H9 (cell line): ENCODE data around the gene ZBTB16. TPM values are rescaled to one million over a fixed set of nuclear protein-coding genes. Genes with fewer than 3 reads are reported as not detected.

Experiments
- DNase-seq: peaks from one replicate; pipeline ENCODE4 v3.0.0-alpha.2; 2017
- H2AFZ ChIP-seq: one replicate; pipeline ENCODE4 v1.6.1; 2013; ENCODE audit warnings: mild to moderate bottlenecking, low read length, control low read depth, moderate library complexity
- H2AK5ac ChIP-seq: 2 replicates; pipeline ENCODE4 v1.6.1; 2013; ENCODE audit warnings: low read length, control low read depth, mixed read lengths; ENCODE audit not compliant: insufficient read length
- H2BK120ac ChIP-seq: one replicate; pipeline ENCODE4 v1.6.1; 2013; ENCODE audit warnings: low read depth, mild to moderate bottlenecking, low read length, control low read depth, inconsistent platforms; ENCODE audit not compliant: poor library complexity, severe bottlenecking
- H2BK12ac ChIP-seq: 2 replicates; pipeline ENCODE4 v1.6.1; 2013; ENCODE audit warnings: low read length, control low read depth, mixed read lengths, low read depth; ENCODE audit not compliant: insufficient read length
- H2BK15ac ChIP-seq: 2 replicates; pipeline ENCODE4 v1.6.1; 2013; ENCODE audit warnings: low read depth, low read length, control low read depth
- H2BK20ac ChIP-seq: one replicate; pipeline ENCODE4 v1.6.1; 2013; ENCODE audit warnings: low read depth, mild to moderate bottlenecking, low read length, control low read depth, inconsistent platforms; ENCODE audit not compliant: poor library complexity, severe bottlenecking
- H2BK5ac ChIP-seq: 2 replicates; pipeline ENCODE4 v1.6.1; 2013; ENCODE audit warnings: low read length, control low read depth, mixed read lengths; ENCODE audit not compliant: insufficient read length
- H3K14ac ChIP-seq: 2 replicates; pipeline ENCODE4 v1.6.1; 2013; ENCODE audit warnings: low read length, control low read depth; ENCODE audit not compliant: insufficient read depth
- H3K18ac ChIP-seq: 2 replicates; pipeline ENCODE4 v1.6.1; 2013; ENCODE audit warnings: low read depth, mild to moderate bottlenecking, mixed read lengths, low read length, control low read depth; ENCODE audit not compliant: insufficient read length
- H3K23ac ChIP-seq: 2 replicates; pipeline ENCODE4 v1.6.1; 2013; ENCODE audit warnings: low read length, control low read depth, mixed read lengths, low read depth; ENCODE audit not compliant: insufficient read length
- H3K23me2 ChIP-seq: 2 replicates; pipeline ENCODE4 v1.6.1; 2013; ENCODE audit warnings: low read depth, mild to moderate bottlenecking, mixed read lengths, low read length, control low read depth; ENCODE audit not compliant: insufficient read length, poor library complexity, severe bottlenecking
- H3K27ac ChIP-seq: 2 replicates; pipeline ENCODE4 v1.5.1; 2013; ENCODE audit warnings: low read length, control low read depth, mixed read lengths, low read depth; ENCODE audit not compliant: insufficient read length
- H3K27me3 ChIP-seq: 2 replicates; pipeline ENCODE4 v1.6.1; 2013; ENCODE audit warnings: low read length, control low read depth, inconsistent platforms; ENCODE audit not compliant: insufficient read depth
- H3K4ac ChIP-seq: 2 replicates; pipeline ENCODE4 v1.6.1; 2013; ENCODE audit warnings: low read depth, mild to moderate bottlenecking, control low read depth, inconsistent platforms, low read length, moderate library complexity
- H3K4me1 ChIP-seq: 2 replicates; pipeline ENCODE4 v1.6.1; 2013; ENCODE audit warnings: low read length, control low read depth, inconsistent platforms; ENCODE audit not compliant: insufficient read depth
- H3K4me2 ChIP-seq: 2 replicates; pipeline ENCODE4 v1.6.1; 2013; ENCODE audit warnings: low read length, control low read depth, mixed read lengths; ENCODE audit not compliant: insufficient read length, insufficient read depth
- H3K56ac ChIP-seq: 2 replicates; pipeline ENCODE4 v1.6.1; 2013; ENCODE audit warnings: low read depth, mild to moderate bottlenecking, mixed read lengths, low read length, control low read depth; ENCODE audit not compliant: insufficient read length
- H3K79me1 ChIP-seq: 2 replicates; pipeline ENCODE4 v1.6.1; 2013; ENCODE audit warnings: low read depth, mild to moderate bottlenecking, moderate library complexity, low read length, control low read depth, inconsistent platforms; ENCODE audit not compliant: insufficient read depth, poor library complexity, severe bottlenecking
- H3K79me2 ChIP-seq: 2 replicates; pipeline ENCODE4 v1.6.1; 2013; ENCODE audit warnings: low read length, control low read depth, inconsistent platforms; ENCODE audit not compliant: insufficient read depth
- H3K9ac ChIP-seq: 2 replicates; pipeline ENCODE4 v1.6.1; 2013; ENCODE audit warnings: low read length, control low read depth, mixed read lengths; ENCODE audit not compliant: insufficient read length; ENCODE audit errors: extremely low read depth
- H3K9me3 ChIP-seq: one replicate; pipeline ENCODE4 v1.6.1; 2013; ENCODE audit warnings: low read depth, low read length, inconsistent platforms; ENCODE audit not compliant: control insufficient read depth
- H3T11ph ChIP-seq: one replicate; pipeline ENCODE4 v1.6.1; 2013; ENCODE audit warnings: mild to moderate bottlenecking, low read length, control low read depth, inconsistent platforms
- H4K20me1 ChIP-seq: one replicate; pipeline ENCODE4 v1.6.1; 2013; ENCODE audit not compliant: control insufficient read depth, insufficient read length, insufficient read depth
- H4K5ac ChIP-seq: 2 replicates; pipeline ENCODE4 v1.6.1; 2013; ENCODE audit warnings: low read depth, mild to moderate bottlenecking, mixed read lengths, low read length, control low read depth; ENCODE audit not compliant: insufficient read length
- H4K8ac ChIP-seq: replicated peaks from 2 replicates; pipeline ENCODE4 v1.6.1; 2013; ENCODE audit warnings: low read length, control low read depth, mixed read lengths, low read depth; ENCODE audit not compliant: insufficient read length
- H4K91ac ChIP-seq: 2 replicates; pipeline ENCODE4 v1.6.1; 2013; ENCODE audit warnings: low read depth, mild to moderate bottlenecking, moderate library complexity, mixed read lengths, low read length, control low read depth; ENCODE audit not compliant: insufficient read length
- H3K27ac Mint-ChIP-seq, 3 experiments: 2 replicates in 2 of 3; 3 replicates in 1 of 3; pipeline ENCODE4 v1.8.0; 2020 to 2021; ENCODE audit warnings: mixed read lengths in 3 of 3, mild to moderate bottlenecking in 1 of 3, moderate library complexity in 1 of 3
- H3K27me3 Mint-ChIP-seq: 2 replicates; pipeline ENCODE4 v1.8.0; 2021; ENCODE audit warnings: low read depth, mild to moderate bottlenecking, moderate library complexity, mixed read lengths
- H3K36me3 Mint-ChIP-seq, 3 experiments: 2 replicates in 2 of 3; 3 replicates in 1 of 3; pipeline ENCODE4 v1.8.0; 2020 to 2021; ENCODE audit warnings: low read depth in 3 of 3, mixed read lengths in 3 of 3; ENCODE audit not compliant: insufficient read depth in 1 of 3
- H3K4me1 Mint-ChIP-seq, 2 experiments: 2 replicates each; pipeline ENCODE4 v1.8.0; 2020; ENCODE audit warnings: mixed read lengths in 2 of 2
- H3K4me3 Mint-ChIP-seq, 2 experiments: 2 replicates in 1 of 2; 3 replicates in 1 of 2; pipeline ENCODE4 v1.8.0; 2020 to 2021; ENCODE audit warnings: mild to moderate bottlenecking in 2 of 2, mixed read lengths in 2 of 2, moderate library complexity in 1 of 2
- H3K9me3 Mint-ChIP-seq, 2 experiments: 2 replicates in 1 of 2; 3 replicates in 1 of 2; pipeline ENCODE4 v1.8.0; 2020; ENCODE audit warnings: mild to moderate bottlenecking in 2 of 2, mixed read lengths in 2 of 2, moderate library complexity in 1 of 2
- CTCF ChIP-seq: fragments of 200-600 bp; sonication (generic); conservative IDR thresholded peaks from 3 replicates; pipeline ENCODE4 v1.8.0; 2021; ENCODE audit warnings: antibody characterized with exemption, mild to moderate bottlenecking
- WGBS: extraction: QIAGEN DNeasy Blood & Tissue Kit; methylation state at CpG from one replicate; pipeline ENCODE4 v1.1.7; 2013; ENCODE audit warnings: missing lambda C conversion rate, low lambda C conversion rate, mixed read lengths; ENCODE audit not compliant: insufficient read length; ENCODE audit errors: extremely low coverage; 5-methylcytosine and 5-hydroxymethylcytosine counted together
- total RNA-seq: library from RNA; stranded (reverse); gene quantifications from 2 replicates; pipeline ENCODE4 v1.2.1, GENCODE V29; 2021

The ZBTB16 gene
- total RNA-seq, 1 experiment from 2014 or later = not detected

- Histone ChIP-seq H3K4me1 (0 out of 2 replicates have a peak, but pooled peaks cover 3% of the 10 kb centered on the region), H3K27me3 (no peaks in the 10 kb centered on the region), H3K9ac (no peak overlapping the region), H3K27ac (no peak overlapping the region), H2BK120ac (no peak overlapping the region), H3K56ac (no peak overlapping the region), H3K4me2 (no peak overlapping the region), H2BK15ac (no peak overlapping the region), H3K79me1 (no peaks in the 10 kb centered on the region), H3K23me2 (no peaks in the 10 kb centered on the region), H2AFZ (no peak overlapping the region), H4K5ac (no peak overlapping the region), H3K14ac (no peak overlapping the region), H2BK12ac (no peak overlapping the region), H3K9me3 (no peaks in the 10 kb centered on the region), H3T11ph (no peak overlapping the region), H2BK5ac (no peak overlapping the region), H4K8ac (no peak overlapping the region), H4K20me1 (no peaks in the 10 kb centered on the region), H3K23ac (no peak overlapping the region), H3K79me2 (no peaks in the 10 kb centered on the region), H2AK5ac (no peak overlapping the region), H3K18ac (no peak overlapping the region), H2BK20ac (no peak overlapping the region), H4K91ac (no peak overlapping the region), H3K4ac (no peak overlapping the region)
- WGBS = no CpG with 5 or more reads among the region's 8 CpGs
- TF ChIP-seq CTCF = no peak
- H3K4me1 Mint-ChIP-seq = peaks cover 0 to 18% of the 10 kb centered on the region in 2 experiments
- no peak for DNase-seq
- no peak overlapping the region for H3K27ac Mint-ChIP-seq
- no peaks in the 10 kb centered on the region for H3K36me3 Mint-ChIP-seq
- peaks cover 22% of the 10 kb centered on the region for H3K27me3 Mint-ChIP-seq
- H3K4me3 Mint-ChIP-seq = no peak overlapping the region
- H3K9me3 Mint-ChIP-seq = no peaks in the 10 kb centered on the region
Measured at GRCh38 chr11:114246321-114247069, 187.0 kb downstream of the ZBTB16 start.
